Measurements from ENCODE around the gene ST6GALNAC3.
"Not testable (repeated sequence)": the region's sequence is repeated elsewhere in the genome, so short reads cannot be mapped to it uniquely, and the experiment has no call there.

Gene ST6GALNAC3

GRCh38 chr1:76640092-76640491, 565.5 kb downstream of the ST6GALNAC3 start:
- no peak for DNase-seq (ENCODE audit: low read depth)

- DNase-seq (ENCODE audit: low read depth), result no peak
These were observed 566.2 kb downstream of the ST6GALNAC3 start for GRCh38 chr1:76640723-76641122.

- no peak for DNase-seq (ENCODE audit: low read depth)
These were observed 569.6 kb downstream of the ST6GALNAC3 start for GRCh38 chr1:76644139-76644538.

GRCh38 chr1:76652860-76653259, 578.3 kb downstream of the ST6GALNAC3 start:
- not testable (repeated sequence) for DNase-seq (ENCODE audit: low read depth)

- DNase-seq (ENCODE audit: low read depth), result no peak
These were observed 583.1 kb downstream of the ST6GALNAC3 start for GRCh38 chr1:76657623-76658022.

GRCh38 chr1:76659171-76659940, 584.8 kb downstream of the ST6GALNAC3 start:
- DNase-seq (ENCODE audit: low read depth), result no peak

GRCh38 chr1:76661531-76661930, 587.0 kb downstream of the ST6GALNAC3 start:
- DNase-seq (ENCODE audit: low read depth), result no peak

- no peak for DNase-seq (ENCODE audit: low read depth)
These were observed 592.0 kb downstream of the ST6GALNAC3 start for GRCh38 chr1:76666499-76666898.

GRCh38 chr1:76668046-76668445, 593.5 kb downstream of the ST6GALNAC3 start:
- DNase-seq (ENCODE audit: low read depth), result no peak

- no peak for DNase-seq (ENCODE audit: low read depth)
These were observed 594.6 kb downstream of the ST6GALNAC3 start for GRCh38 chr1:76669131-76669530.

GRCh38 chr1:76669624-76670315, 595.2 kb downstream of the ST6GALNAC3 start:
- DNase-seq (ENCODE audit: low read depth), result no peak

- DNase-seq (ENCODE audit: low read depth), result no peak
These were observed 600.2 kb downstream of the ST6GALNAC3 start for GRCh38 chr1:76674689-76675210.

GRCh38 chr1:76677416-76678405, 603.2 kb downstream of the ST6GALNAC3 start:
- no peak for DNase-seq (ENCODE audit: low read depth)

GRCh38 chr1:76679534-76680152, 605.1 kb downstream of the ST6GALNAC3 start:
- no peak for DNase-seq (ENCODE audit: low read depth)

GRCh38 chr1:76680651-76681050, 606.1 kb downstream of the ST6GALNAC3 start:
- no peak for DNase-seq (ENCODE audit: low read depth)

- DNase-seq (ENCODE audit: low read depth), result no peak
These were observed 607.6 kb downstream of the ST6GALNAC3 start for GRCh38 chr1:76682138-76682537.

Data from activated gamma-delta T cell treated with anti-CD3 and anti-CD28 coated beads, Interleukin-2, amount 50 U/mL, for 16 hours (primary cell).